ENCODE data around the gene SERPINB12.

- TF ChIP-seq CTCF (conservative IDR thresholded peaks at IDR 0.05; ENCODE audit: low read depth, low read length) = no peak
- TF ChIP-seq EZH2 (IDR thresholded peaks at IDR 0.05; ENCODE audit: borderline replicate concordance, low read depth, low read length, poor library complexity, severe bottlenecking) = no peak
Measured at GRCh38 chr18:63586431-63586830, 44.3 kb downstream of the SERPINB12 start.
